GM18907 (cell line): ENCODE measurements around the gene IDI2.
A peak's percentile ranks its signal among the peaks of the same experiment; 100 is the strongest.

Experiments
- ATAC-seq: cut with Tn5 transposase; IDR thresholded peaks from one replicate; pipeline ENCODE4 v1.9.1; 2021; ENCODE audit warnings: mild to moderate bottlenecking, moderate library complexity; ENCODE audit not compliant: unreplicated experiment

The IDI2 gene

GRCh38 chr10:983971-984655, 41.5 kb downstream of the IDI2 start:
- no peak for ATAC-seq

- ATAC-seq: no peak
Measured at GRCh38 chr10:983401-983800, 42.3 kb downstream of the IDI2 start.

- no peak for ATAC-seq
Measured at GRCh38 chr10:980468-981093, 45.1 kb downstream of the IDI2 start.

DNA sequence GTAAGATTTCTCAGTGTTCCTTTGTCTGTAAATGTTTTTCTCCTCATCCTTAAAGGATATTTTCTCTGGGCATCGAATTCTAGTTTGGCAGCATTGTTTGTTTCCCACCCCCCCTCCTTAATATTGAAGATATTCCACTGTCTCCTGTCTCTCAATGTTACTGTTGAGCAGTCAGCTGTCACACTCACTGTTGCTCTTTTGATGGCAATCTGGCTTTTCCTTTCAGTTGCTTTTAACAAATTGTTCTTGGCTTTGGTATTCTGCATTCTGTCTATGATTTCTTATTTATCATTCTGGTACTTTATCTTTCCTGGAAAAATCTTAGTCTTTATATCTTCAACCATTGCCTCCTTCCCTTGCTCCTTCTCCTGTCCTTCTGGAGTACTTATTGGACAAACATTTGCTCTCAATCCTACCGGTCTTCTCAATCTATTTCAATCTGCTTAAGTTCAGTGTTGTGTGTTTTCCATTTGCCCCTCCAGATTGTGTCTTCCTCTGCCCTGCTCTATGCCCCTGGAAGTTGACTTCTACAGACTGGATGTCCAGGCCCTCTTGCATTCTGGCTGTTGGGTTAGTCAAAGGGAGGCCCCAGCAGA, 46.7 kb downstream of the IDI2 start:
- no peak for ATAC-seq

DNA sequence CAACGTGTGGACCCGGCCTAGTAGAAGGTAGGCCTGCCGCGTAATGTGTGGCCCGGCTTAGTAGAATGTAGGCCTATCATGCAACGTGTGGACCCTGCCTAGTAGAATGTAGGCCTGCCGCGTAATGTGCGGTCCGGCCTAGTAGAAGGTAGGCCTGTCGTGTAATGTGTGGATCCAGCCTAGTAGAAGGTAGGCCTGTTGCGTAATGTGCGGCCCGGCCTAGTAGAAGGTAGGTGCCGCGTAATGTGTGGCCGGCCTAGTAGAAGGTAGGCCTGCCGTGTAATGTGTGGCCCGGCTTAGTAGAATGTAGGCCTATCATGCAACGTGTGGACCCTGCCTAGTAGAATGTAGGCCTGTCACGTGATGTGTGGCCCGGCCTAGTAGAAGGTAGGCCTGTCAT, 49.3 kb downstream of the IDI2 start:
- no peak for ATAC-seq

GRCh38 chr10:974785-975074, 50.9 kb downstream of the IDI2 start:
- peak; percentile 7 for ATAC-seq

DNA sequence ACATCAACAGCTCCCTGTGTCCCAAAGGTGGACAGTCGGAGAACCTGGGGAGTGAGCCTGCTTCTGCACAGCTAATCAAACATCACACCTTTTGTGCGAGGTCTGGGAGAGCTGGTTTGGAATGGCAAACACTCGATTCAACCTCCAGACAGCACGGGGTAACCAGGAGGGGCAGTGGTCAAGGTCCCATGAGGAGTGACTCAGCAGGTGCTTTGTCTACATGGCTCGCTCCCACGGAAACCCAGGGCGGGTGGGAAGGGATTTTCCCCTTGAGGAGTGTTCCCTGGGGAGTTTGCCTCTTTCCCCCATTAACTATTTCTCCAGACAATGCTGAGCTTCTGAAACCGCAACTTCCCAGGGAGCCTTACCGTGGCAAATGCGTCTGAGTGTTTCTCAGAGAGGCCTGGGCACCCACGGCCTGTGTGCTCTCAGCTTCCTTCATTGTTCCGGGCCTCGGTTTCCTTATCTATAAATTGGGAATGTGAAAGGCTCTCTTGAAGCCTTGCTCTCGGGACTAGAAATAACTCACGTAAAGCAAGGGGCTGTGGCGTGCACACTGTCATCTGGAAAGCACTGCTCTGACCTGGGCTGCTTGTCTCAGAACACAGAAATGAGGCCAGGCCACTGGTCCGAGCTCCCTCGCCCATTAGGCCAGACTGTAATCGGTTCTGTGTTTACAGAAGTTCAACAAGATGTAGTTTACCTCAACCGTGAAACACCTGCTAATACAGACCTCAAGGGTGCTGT, 51.4 kb downstream of the IDI2 start:
- ATAC-seq: peak; percentile 66

- ATAC-seq: no peak
Measured at GRCh38 chr10:972763-973162, 52.9 kb downstream of the IDI2 start.

DNA sequence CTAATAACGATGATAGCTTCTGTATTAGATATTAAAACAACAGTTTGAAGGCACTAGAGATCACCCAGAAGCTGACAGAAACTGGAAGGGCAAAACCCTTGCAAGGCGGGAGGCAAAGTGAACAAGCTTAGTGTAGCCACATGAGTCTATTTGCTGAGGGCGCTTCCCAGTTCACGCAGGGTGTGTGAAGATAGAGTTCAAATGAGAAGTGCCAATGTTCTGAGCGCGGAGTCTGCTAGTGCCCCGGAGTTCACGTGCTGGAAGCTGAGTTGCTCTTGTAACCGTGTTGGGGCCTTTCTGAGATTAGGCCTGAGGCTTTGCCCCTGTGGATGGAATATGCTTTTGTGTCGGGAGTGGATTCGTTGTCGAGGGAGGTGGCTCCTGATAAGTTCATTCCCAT, 54.0 kb downstream of the IDI2 start:
- ATAC-seq: no peak

DNA sequence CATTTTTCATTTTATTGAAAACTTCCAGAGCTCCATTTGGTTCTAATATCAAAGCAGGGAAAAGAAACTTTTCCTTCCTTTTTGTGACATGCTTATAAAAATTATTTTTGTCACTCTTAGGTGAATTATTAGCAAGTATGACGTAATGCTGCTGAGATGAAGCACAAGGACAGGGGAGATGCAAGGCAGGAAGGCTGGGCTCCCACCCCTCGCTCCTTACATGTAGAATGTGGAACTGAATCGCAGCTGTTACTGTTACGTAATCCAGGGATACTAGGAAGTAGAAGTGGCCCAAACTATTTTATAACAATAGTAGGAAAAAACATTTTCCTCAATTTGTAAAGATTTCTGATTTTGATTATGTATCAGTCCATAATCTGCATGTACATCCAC, 54.5 kb downstream of the IDI2 start:
- ATAC-seq: no peak

GRCh38 chr10:970311-971149, 55.1 kb downstream of the IDI2 start:
- ATAC-seq: no peak

GRCh38 chr10:969473-970150, 56.0 kb downstream of the IDI2 start:
- ATAC-seq: no peak
